ENCODE data around the gene DNAL4. TPM values are rescaled to one million over a fixed set of nuclear protein-coding genes. Genes with fewer than 3 reads are reported as not detected.

The DNAL4 gene
- total RNA-seq, 1 donor from 2014 or later: 14.7 TPM

- no peaks in the 10 kb centered on the region for H3K27me3 ChIP-seq
- intact Hi-C loops (cut with DNase I): no loop called here
- no peak for DNase-seq (ENCODE audit: extremely low spot score in 2 of 2)
- no peaks in the 10 kb centered on the region for H3K4me1 ChIP-seq
- no peak overlapping the region for H3K27ac ChIP-seq
- no peak overlapping the region for H3K4me3 ChIP-seq
- H3K9me3 ChIP-seq: no peaks in the 10 kb centered on the region
- TF ChIP-seq POLR2AphosphoS5 (IDR thresholded peaks at IDR 0.05; ENCODE audit: insufficient read depth in 1 of 2, low read depth in 1 of 2): no peak
- no peak for TF ChIP-seq CTCF (IDR thresholded peaks at IDR 0.05)
- TF ChIP-seq POLR2A (IDR thresholded peaks at IDR 0.05): no peak
- peaks cover 11 to 98% of the 10 kb centered on the region in 2 donors for H3K36me3 ChIP-seq
Measured at GRCh38 chr22:38742176-38742942, 51.6 kb downstream of the DNAL4 start.

GRCh38 chr22:38741576-38741975, 52.4 kb downstream of the DNAL4 start:
- no peak for DNase-seq (ENCODE audit: extremely low spot score in 2 of 2)
- Histone ChIP-seq H3K27ac (no peak overlapping the region), H3K27me3 (no peaks in the 10 kb centered on the region), H3K4me1 (no peaks in the 10 kb centered on the region), H3K36me3 (peaks cover 11 to 98% of the 10 kb centered on the region in 2 donors), H3K9me3 (no peaks in the 10 kb centered on the region), H3K4me3 (no peak overlapping the region)
- no peak for TF ChIP-seq POLR2AphosphoS5 (IDR thresholded peaks at IDR 0.05; ENCODE audit: insufficient read depth in 1 of 2, low read depth in 1 of 2)
- no peak for TF ChIP-seq POLR2A (IDR thresholded peaks at IDR 0.05)
- no peak for TF ChIP-seq CTCF (IDR thresholded peaks at IDR 0.05)
- intact Hi-C loops (cut with DNase I): no loop called here

- DNase-seq (ENCODE audit: extremely low spot score in 2 of 2): no peak
- H3K36me3 ChIP-seq: peaks cover 11 to 98% of the 10 kb centered on the region in 2 donors
- no peaks in the 10 kb centered on the region for H3K27me3 ChIP-seq
- no peak overlapping the region for H3K27ac ChIP-seq
- no peaks in the 10 kb centered on the region for H3K9me3 ChIP-seq
- H3K4me3 ChIP-seq: no peak overlapping the region
- TF ChIP-seq POLR2A (IDR thresholded peaks at IDR 0.05) (no peak), CTCF (IDR thresholded peaks at IDR 0.05) (no peak), POLR2AphosphoS5 (IDR thresholded peaks at IDR 0.05; ENCODE audit: insufficient read depth in 1 of 2, low read depth in 1 of 2) (no peak)
- H3K4me1 ChIP-seq: no peaks in the 10 kb centered on the region
- intact Hi-C loops (cut with DNase I): no loop called here
Measured at GRCh38 chr22:38741166-38741565, 52.8 kb downstream of the DNAL4 start.

- Histone ChIP-seq H3K4me3 (no peak overlapping the region), H3K27ac (no peak overlapping the region), H3K9me3 (no peaks in the 10 kb centered on the region), H3K36me3 (peaks cover 11 to 98% of the 10 kb centered on the region in 2 donors), H3K4me1 (no peaks in the 10 kb centered on the region), H3K27me3 (no peaks in the 10 kb centered on the region)
- intact Hi-C loops (cut with DNase I): no loop called here
- no peak for DNase-seq (ENCODE audit: extremely low spot score in 2 of 2)
- TF ChIP-seq POLR2AphosphoS5 (IDR thresholded peaks at IDR 0.05; ENCODE audit: insufficient read depth in 1 of 2, low read depth in 1 of 2): no peak
- TF ChIP-seq CTCF (IDR thresholded peaks at IDR 0.05): no peak
- no peak for TF ChIP-seq POLR2A (IDR thresholded peaks at IDR 0.05)
Measured at GRCh38 chr22:38740754-38741153, 53.2 kb downstream of the DNAL4 start.

GRCh38 chr22:38740116-38740723, 53.7 kb downstream of the DNAL4 start:
- H3K27me3 ChIP-seq: no peaks in the 10 kb centered on the region
- no peak overlapping the region for H3K4me3 ChIP-seq
- DNase-seq (ENCODE audit: extremely low spot score in 2 of 2): no peak
- peaks cover 11 to 95% of the 10 kb centered on the region in 2 donors for H3K36me3 ChIP-seq
- TF ChIP-seq POLR2AphosphoS5 (IDR thresholded peaks at IDR 0.05; ENCODE audit: insufficient read depth in 1 of 2, low read depth in 1 of 2) (no peak), POLR2A (IDR thresholded peaks at IDR 0.05) (no peak), CTCF (IDR thresholded peaks at IDR 0.05) (no peak)
- H3K4me1 ChIP-seq: no peaks in the 10 kb centered on the region
- H3K9me3 ChIP-seq: no peaks in the 10 kb centered on the region
- intact Hi-C loops (cut with DNase I): no loop called here
- H3K27ac ChIP-seq: no peak overlapping the region

All from vagina (tissue), 2 donors.